Fibroblast of lung (primary cell): Measurements from ENCODE around the gene PEX11G. TPM values are rescaled to one million over a fixed set of nuclear protein-coding genes. Genes with fewer than 3 reads are reported as not detected.

ENCODE experiments used
- DNase-seq, 2 donors: peaks; one replicate each; pipeline versions ENCODE4 v3.0.0 to v3.0.0-alpha.2; 2010; ENCODE audit warnings: low read depth in 2 of 2
- H2AFZ ChIP-seq: 2 replicates; pipeline ENCODE4 v1.5.1; 2012; ENCODE audit warnings: low read length, control low read depth, inconsistent platforms
- H3K27ac ChIP-seq: 2 replicates; pipeline ENCODE4 v1.5.1; 2011; ENCODE audit warnings: low read length, control low read depth; ENCODE audit not compliant: insufficient read depth
- H3K27me3 ChIP-seq: 2 replicates; pipeline ENCODE4 v1.5.1; 2011; ENCODE audit warnings: mild to moderate bottlenecking, low read length; ENCODE audit not compliant: control insufficient read depth, insufficient read depth
- H3K36me3 ChIP-seq: 2 replicates; pipeline ENCODE4 v1.5.1; 2011; ENCODE audit warnings: low read length; ENCODE audit not compliant: control insufficient read depth, insufficient read depth
- H3K4me1 ChIP-seq: 2 replicates; pipeline ENCODE4 v1.5.1; 2011; ENCODE audit warnings: low read length; ENCODE audit not compliant: control insufficient read depth, insufficient read depth; ENCODE audit errors: extremely low read depth
- H3K4me2 ChIP-seq: 2 replicates; pipeline ENCODE4 v1.5.1; 2011; ENCODE audit warnings: low read length, control low read depth; ENCODE audit not compliant: insufficient read depth; ENCODE audit errors: extremely low read depth
- H3K4me3 ChIP-seq, 4 experiments: fragments of 200-600 bp in 1 of 4; sonication (generic) in 1 of 4; replicated peaks in 1 of 4; 2 replicates each; pipeline ENCODE4 v1.5.1; 2011 to 2016; ENCODE audit warnings: low read length in 4 of 4, low read depth in 3 of 4, mild to moderate bottlenecking in 3 of 4, control low read depth in 2 of 4, inconsistent platforms in 1 of 4, mixed read lengths in 1 of 4; ENCODE audit not compliant: insufficient read depth in 1 of 4; ENCODE audit errors: control extremely low read depth in 1 of 4
- H3K79me2 ChIP-seq: 2 replicates; pipeline ENCODE4 v1.5.1; 2012; ENCODE audit warnings: mild to moderate bottlenecking, low read length, inconsistent platforms; ENCODE audit not compliant: control insufficient read depth, insufficient read depth
- H3K9ac ChIP-seq: 2 replicates; pipeline ENCODE4 v1.5.1; 2011; ENCODE audit warnings: mild to moderate bottlenecking, low read length, control low read depth; ENCODE audit not compliant: insufficient read depth
- H3K9me3 ChIP-seq: 2 replicates; pipeline ENCODE4 v1.5.1; 2012; ENCODE audit warnings: low read depth, low read length; ENCODE audit not compliant: control insufficient read depth, insufficient read depth
- H4K20me1 ChIP-seq: 2 replicates; pipeline ENCODE4 v1.5.1; 2011; ENCODE audit warnings: low read length; ENCODE audit not compliant: control insufficient read depth, insufficient read depth; ENCODE audit errors: extremely low read depth
- CTCF ChIP-seq, 2 donors: IDR thresholded peaks in 1 of 2; conservative IDR thresholded peaks in 1 of 2; 1 replicate in 1 of 2; 2 replicates in 1 of 2; pipeline ENCODE4 v1.5.1; 2011 to 2012; ENCODE audit warnings: low read length in 2 of 2, control low read depth in 1 of 2, inconsistent platforms in 1 of 2, low read depth in 1 of 2, mild to moderate bottlenecking in 1 of 2
- EZH2 ChIP-seq: IDR thresholded peaks from 2 replicates; pipeline ENCODE4 v1.5.1; 2012; ENCODE audit warnings: low read length, control low read depth, mild to moderate bottlenecking; ENCODE audit errors: missing control alignments
- polyA plus RNA-seq, 2 donors: library from polyadenylated mRNA; depleted of rRNA in 1 of 2; stranded (reverse) in 1 of 2; unstranded in 1 of 2; fragments of >200 nt; gene quantifications; 2 replicates each; pipeline ENCODE4 v1.2.1, GENCODE V29; 2011 to 2012; ENCODE audit warnings: missing spikeins in 1 of 2
- total RNA-seq: library from RNA; depleted of rRNA; stranded (reverse); fragments of >200 nt; gene quantifications from 2 replicates; pipeline ENCODE4 v1.2.1, GENCODE V29; 2014

Gene PEX11G
- total and polyA plus RNA-seq, 2 donors (not counting 1 experiment from before 2014, with no cell fraction given) = 1.2 to 3.8 TPM

- H3K4me1 ChIP-seq = peaks cover 9% of the 10 kb centered on the region
- no peaks in the 10 kb centered on the region for H3K27me3 ChIP-seq
- H3K4me2 ChIP-seq = peak overlapping the region; percentile 83
- H3K9ac ChIP-seq = peak overlapping the region; percentile 70
- TF ChIP-seq EZH2 (no peak), CTCF (conservative IDR thresholded peaks at IDR 0.05 in 1 of 2, IDR thresholded peaks at IDR 0.05 in 1 of 2; ENCODE audit: low read depth in 1 of 2, low read length in 2 of 2) (no peak)
- H3K36me3 ChIP-seq = peaks cover 7% of the 10 kb centered on the region
- H4K20me1 ChIP-seq = no peaks in the 10 kb centered on the region
- DNase-seq = peak; percentile 41 to 59
- peak overlapping the region; percentile 44 for H3K27ac ChIP-seq
- peak overlapping the region; percentile 47 to 93 (median 62) for H3K4me3 ChIP-seq
- H3K9me3 ChIP-seq = no peaks in the 10 kb centered on the region
- H3K79me2 ChIP-seq = no peaks in the 10 kb centered on the region
- peak overlapping the region; percentile 72 for H2AFZ ChIP-seq
Observed at GRCh38 chr19:7533281-7533885, 44.5 kb upstream of the PEX11G start.

GRCh38 chr19:7529610-7530490 lies 41.0 kb upstream of the PEX11G start:
- H3K4me2 ChIP-seq = no peak overlapping the region
- H3K4me1 ChIP-seq = peaks cover 6% of the 10 kb centered on the region
- no peak overlapping the region for H3K4me3 ChIP-seq
- TF ChIP-seq EZH2 (no peak), CTCF (conservative IDR thresholded peaks at IDR 0.05 in 1 of 2, IDR thresholded peaks at IDR 0.05 in 1 of 2; ENCODE audit: low read depth in 1 of 2, low read length in 2 of 2) (no peak)
- H3K79me2 ChIP-seq = no peaks in the 10 kb centered on the region
- H3K36me3 ChIP-seq = peaks cover 12% of the 10 kb centered on the region
- H3K9ac ChIP-seq = no peak overlapping the region
- H4K20me1 ChIP-seq = no peaks in the 10 kb centered on the region
- no peaks in the 10 kb centered on the region for H3K9me3 ChIP-seq
- DNase-seq = no peak
- no peak overlapping the region for H3K27ac ChIP-seq
- H2AFZ ChIP-seq = no peak overlapping the region
- H3K27me3 ChIP-seq = no peaks in the 10 kb centered on the region

- no peak overlapping the region for H3K27ac ChIP-seq
- no peak overlapping the region for H3K4me2 ChIP-seq
- DNase-seq = no peak
- H3K4me3 ChIP-seq = no peak overlapping the region
- H3K9ac ChIP-seq = no peak overlapping the region
- TF ChIP-seq EZH2 (no peak), CTCF (conservative IDR thresholded peaks at IDR 0.05 in 1 of 2, IDR thresholded peaks at IDR 0.05 in 1 of 2; ENCODE audit: low read depth in 1 of 2, low read length in 2 of 2) (no peak)
- peaks cover 6% of the 10 kb centered on the region for H3K4me1 ChIP-seq
- peaks cover 12% of the 10 kb centered on the region for H3K36me3 ChIP-seq
- no peak overlapping the region for H2AFZ ChIP-seq
- H3K9me3 ChIP-seq = no peaks in the 10 kb centered on the region
- H3K27me3 ChIP-seq = no peaks in the 10 kb centered on the region
- no peaks in the 10 kb centered on the region for H4K20me1 ChIP-seq
- H3K79me2 ChIP-seq = no peaks in the 10 kb centered on the region
Observed at GRCh38 chr19:7529246-7529600, 40.4 kb upstream of the PEX11G start.
